NCI-H510A treated with DMSO at 0.1 percent for 48 hours (cell line): ENCODE data around the gene ABHD17A.

Experiments used
- DNase-seq: peaks from one replicate; lab custom pipeline; 2025; lab: John Stamatoyannopoulos, UW

ABHD17A gene

DNA sequence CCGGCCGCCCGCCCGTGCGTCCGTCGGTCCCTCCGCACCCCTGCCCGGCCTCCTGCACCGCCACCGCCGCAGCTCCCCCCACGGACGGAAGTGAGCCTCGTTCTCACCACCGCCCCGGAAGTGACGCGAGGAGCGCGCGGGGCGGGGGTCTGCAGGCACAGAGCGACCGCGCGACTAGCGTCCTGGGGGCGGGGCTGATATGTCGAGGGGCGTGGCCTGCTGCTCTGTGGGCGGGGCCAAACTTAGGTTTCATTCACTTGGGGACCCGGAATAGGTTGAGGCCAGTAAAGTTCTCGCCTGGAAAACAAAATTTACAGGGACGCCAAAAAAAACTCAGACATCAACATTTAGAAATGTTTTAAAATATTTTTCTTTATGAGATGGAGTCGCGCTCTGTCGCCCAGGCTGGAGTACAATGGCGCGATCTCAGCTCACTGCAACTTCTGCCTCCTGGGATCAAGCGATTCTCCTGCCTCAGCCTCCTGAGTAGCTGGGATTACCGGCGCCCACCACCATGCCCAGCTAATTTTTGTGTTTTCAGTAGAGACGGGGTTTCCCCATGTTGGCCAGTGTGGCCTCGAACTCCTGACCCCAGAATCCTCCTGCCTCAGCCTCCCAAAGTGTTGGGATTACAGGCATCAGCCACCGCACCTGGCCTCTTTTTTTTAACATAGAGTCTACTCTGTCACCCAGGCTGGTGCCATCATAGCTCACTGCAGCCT, at the start of gene ABHD17A:
TSS of gene ABHD17A (minus strand) at position 99 of the 722 bp plus-strand sequence. CDS start 3,930 bp downstream, outside the sequence.
- DNase-seq: peak; percentile 62

DNA sequence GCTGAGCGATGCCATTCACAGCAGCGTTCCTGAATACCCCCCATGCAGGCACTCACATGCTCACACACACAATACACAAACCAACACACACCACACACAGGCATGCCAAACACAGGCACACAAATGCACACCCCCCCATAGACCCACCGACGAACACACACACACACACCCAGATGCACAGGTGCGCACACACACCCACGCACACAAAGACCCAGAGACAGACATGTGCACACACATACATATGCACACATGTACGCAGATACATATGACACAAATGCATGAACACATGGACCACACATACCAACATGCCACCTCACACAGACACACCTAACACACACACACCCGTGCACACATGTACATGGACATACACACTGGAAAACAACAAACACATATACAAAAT, 48.6 kb upstream of the ABHD17A start:
- no peak for DNase-seq

DNA sequence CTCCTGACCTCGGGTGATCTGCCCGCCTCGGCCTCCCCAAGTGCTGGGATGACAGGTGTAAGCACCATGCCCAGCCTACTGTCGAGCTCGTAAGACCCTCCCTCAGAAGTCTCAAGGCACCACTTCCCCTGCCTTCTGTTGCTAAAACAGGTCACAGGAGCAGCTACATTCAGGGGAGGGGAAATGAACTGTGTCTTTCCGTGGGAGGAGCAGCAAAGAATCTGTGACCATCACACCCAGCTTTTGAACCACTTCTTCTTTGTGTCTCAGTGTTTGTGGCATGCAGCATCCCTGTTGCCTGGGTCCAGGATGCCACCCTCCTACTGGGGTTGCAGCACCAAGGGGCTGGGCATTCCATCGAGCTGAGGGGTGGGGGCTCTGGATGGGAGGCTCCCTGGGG, 47.9 kb upstream of the ABHD17A start:
- no peak for DNase-seq

DNA sequence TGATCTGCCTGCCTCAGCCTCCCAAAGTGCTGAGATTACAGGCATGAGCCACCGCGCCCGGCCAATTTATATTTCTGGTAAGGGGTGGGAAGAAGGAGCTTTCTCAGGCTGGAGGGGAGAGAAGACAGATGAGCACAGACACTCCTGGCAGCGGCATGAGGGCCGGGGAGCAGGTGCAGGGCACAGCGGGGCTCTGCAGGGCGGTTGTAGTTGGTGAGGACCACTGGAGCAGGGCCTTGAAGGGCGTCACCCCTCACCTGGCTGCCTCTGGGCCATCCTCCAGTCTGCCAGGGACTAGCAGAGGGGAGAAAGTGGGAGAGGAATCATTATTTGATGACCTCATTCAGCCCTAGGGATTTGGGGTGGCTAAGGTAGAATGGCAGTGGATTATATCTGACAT, 47.1 kb upstream of the ABHD17A start:
- DNase-seq: no peak

DNA sequence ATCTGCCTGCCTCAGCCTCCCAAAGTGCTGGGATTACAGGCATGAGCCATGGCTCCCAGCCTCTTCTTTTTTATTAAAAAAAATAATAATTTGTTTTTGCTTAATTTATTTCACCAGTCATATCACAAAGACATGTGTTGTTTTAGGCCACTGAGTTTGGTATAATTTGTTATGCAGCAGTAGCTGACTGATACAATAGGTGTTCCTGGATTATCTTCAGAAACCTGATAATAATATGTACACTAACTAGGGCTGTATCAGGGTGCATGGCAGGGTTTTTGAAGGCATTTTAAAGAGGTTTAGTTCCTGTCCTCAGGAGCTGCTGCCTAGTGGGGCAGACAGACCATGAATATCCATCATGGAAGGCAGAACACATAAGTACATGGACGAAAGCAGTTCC, 46.1 kb upstream of the ABHD17A start:
- no peak for DNase-seq

DNA sequence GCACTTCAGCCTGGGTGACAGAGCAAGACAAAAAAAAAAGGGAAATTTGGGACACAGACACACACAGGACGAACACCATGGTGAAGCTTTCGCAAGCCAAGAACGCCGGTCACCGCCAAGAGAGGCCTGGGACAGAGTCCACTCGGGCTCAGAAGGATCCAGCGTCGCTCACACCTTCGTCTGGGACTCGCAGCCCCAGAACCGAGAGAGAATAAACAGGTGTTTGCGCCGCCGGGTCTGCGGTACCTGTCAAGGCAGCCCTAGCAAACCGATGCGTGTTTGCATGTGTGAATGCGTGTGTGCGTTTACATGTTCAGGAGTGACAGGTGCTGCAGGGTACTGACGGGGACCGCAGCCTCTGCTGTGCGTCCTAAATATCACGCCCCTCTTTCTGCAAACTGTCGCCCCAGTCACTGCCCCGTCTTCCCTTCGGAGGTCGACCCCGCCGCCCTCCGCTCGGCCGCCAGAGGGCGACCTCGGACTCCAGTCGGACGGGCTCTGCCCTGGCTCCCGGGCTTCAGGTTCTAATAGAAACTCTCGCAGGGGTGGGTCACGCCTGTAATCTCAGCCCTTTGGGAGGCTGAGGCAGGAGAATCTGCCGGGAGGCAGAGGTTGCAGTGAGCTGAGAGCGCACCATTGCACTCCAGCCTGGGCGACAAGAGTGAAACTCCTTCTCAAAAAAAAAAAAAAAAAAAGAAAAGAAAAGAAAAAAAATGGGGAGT, 43.9 kb upstream of the ABHD17A start:
- DNase-seq: peak; percentile 42

DNA sequence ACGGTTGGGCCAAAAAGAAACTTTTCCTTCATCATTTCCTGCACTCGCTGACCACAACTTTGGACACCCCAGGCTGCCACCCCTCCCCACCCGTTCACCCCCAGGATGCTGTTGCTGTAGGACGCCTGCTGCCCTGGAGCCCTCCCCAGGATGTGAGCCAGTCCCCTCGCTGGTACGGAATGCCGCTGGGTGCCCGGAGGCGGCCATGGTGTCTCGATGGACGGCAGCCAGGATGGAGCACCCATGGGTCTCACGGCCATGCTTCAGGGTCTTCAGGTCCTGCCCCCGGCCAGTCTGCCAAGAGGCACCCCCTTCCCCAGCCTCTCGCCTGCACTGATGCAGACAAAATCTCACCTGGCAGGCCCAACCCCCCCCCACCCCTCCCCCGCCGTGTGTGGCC, 40.2 kb upstream of the ABHD17A start:
- DNase-seq: no peak

DNA sequence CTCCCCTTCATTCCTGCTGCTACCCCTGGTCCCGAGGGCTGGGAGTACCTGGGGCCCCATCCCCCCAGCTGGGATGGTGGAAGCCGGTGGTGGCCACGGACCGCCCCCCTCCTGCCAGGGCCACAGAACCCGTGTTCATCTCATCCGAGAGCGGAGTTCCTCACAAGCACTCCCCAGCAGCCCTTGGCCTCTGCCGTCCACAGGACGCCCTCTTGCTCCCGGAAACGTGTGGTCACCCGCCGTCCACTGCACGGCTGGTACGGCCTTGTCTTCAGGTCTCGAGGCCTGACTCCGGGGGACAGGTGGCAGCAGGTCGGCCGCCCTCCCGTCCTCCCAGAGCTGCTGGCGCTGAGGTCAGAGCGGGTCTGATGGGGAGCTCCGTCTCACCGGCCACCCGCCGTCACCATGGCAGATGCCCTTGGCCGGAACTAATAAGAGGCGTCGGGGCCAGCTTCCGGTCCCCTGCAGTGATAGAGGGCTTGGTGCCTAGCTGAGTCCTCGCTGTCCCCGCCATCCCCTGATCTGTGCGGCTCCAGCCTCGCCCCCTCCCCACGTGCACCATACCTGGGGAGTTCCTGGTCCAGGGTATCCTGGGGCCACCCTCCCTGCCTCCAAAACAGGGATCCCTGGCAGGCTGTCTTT, 39.1 kb upstream of the ABHD17A start:
- DNase-seq: no peak

DNA sequence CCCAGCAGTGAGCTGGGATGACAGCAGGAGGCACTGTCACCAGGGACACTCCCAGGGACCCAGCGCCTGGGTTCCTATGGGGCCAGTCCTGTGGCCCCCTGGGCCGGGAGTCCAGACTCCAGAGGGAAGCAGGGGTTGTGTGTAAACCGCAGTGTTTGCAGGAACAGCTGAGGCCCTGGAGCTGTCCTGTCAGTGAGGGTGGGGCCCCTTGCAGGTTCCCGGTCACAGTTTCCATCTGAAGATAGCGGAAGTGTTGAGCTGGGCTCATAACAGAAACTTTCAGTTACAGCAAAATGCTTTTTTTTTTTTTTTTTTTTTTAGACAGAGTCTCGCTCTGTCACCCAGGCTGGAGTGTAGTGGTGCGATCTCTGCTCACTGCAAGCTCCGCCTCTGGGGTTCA, 38.0 kb upstream of the ABHD17A start:
- no peak for DNase-seq

DNA sequence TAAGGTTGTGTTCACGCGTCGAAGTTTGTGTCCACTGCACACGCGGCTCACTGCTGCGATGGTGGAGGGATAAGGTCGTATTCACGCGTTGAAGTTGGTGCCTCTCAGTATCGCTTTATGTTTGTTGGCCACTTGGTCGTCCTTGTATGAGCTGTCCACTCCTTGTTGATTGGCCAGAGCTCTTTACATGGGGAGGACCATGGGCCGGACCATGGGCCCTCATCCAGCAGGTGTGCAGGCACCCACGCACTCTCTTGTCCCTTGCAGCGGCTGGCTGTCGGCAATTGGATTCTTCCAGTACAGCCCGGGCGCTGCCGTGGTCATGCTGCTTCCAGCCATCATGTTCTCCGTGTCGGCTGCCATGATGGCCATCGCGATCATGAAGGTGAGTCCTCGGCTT, 37.5 kb upstream of the ABHD17A start:
- DNase-seq: no peak

DNA sequence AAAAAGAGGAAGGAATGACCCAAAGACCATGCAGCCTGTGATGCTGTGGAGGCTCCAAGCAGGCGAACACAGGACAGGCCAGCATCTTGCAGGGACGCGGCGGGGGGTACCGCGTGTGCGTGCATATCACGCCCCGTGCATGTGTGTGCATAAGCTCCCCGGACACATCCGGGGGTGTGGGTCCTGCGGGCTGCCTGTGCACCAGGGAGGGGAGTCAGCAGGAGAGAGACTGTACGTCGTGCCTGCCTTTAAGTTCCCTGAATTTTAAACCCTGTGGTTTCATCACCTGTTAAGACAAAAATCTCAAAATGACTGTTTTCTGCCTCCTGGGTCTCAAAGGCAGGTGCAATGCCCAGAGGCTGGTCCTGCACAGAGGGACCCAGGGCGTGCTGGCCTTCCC, 36.5 kb upstream of the ABHD17A start:
- no peak for DNase-seq

DNA sequence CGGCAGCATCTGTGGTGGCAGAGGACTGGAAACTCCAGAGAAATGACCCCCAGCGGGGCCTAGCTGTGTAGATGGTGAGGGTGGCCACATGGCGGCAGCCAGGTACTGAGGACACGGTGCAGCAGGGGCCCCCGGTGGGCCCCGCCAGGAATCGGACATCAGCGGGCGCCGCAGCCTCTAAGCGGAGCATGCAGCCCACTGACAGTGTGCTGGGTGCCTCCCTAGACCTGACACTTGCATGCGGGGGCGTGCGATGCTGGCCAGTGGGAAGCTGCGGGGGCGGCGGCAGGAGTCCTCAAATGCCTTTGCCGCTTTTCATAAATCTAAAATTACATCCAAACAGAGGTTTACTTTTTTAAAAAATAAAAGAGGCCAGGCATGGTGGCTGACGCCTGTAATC, 36.0 kb upstream of the ABHD17A start:
- no peak for DNase-seq

DNA sequence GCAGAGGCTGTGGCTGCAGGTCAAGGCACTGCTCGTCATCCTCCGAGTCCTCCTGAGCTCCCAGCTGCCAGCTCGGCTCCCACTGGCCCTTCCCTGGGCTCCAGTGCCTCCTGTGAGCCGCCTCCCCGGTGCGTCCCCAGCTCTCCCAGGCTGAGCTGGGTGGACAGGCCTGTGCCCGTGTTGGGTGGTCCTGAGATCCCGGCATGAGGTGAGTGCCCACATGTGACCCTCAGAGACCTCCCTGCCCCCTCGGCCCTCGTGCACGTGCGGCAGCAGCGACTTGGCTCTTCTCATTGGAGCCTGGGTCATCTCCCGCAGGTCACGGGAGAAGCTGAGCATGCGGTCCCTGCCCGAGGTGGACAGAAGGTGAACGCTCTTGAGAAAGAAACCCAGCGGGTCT, 35.3 kb upstream of the ABHD17A start:
- no peak for DNase-seq

DNA sequence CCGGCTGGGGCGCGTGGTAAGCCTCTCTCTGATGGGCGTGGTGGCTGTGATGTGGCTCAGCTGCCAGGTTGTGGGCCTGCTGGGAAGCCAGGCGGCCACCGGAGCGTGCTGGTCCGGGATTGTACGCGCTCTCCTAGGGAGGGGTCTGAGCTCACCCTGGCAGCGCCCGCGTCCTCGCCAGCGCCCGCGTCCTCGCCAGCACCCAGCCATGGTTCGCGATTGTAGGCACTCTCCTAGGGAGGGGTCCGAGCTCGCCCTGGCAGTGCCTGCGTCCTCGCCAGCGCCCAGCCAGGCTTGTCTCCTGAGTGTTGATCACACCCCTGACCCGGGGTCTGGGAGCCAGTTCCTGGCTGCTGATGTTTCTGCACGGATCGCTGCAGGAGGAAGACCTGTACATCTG, 33.7 kb upstream of the ABHD17A start:
- no peak for DNase-seq

DNA sequence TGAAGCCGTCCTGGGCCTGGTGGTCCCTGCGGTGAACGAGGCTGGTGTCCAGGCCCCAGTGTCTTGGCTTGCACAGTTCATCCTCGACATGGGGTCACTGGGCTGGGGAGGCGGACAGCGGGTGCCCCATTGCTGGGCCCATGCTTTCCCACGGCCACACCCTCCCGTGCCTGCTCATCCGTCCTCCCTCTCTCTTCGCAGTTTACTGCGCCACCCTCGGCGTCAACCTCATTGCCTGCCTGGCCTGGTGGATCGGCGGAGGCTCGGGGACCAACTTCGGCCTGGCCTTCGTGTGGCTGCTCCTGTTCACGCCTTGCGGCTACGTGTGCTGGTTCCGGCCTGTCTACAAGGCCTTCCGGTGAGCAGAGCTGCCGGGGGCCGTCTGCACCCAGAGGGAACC, 32.6 kb upstream of the ABHD17A start:
- DNase-seq: no peak

DNA sequence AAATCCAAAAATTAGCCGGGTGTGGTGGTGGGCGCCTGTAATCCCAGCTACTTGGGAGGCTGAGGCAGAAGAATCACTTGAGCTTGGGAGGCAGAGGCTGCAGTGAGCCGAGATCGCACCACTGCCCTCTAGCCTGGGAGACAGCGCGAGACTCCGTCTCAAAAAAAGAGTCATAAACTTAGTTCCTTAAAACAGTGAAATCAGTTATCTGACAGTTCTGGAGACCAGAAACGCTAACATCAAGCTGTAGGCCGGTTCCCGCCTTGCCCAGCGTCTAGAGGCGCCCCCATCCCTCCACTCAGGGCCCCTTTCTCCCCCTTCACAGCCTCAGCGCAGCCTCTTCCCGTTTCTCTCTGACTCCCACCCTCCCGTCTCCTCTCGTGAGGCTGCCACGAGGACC, 31.9 kb upstream of the ABHD17A start:
- DNase-seq: no peak

DNA sequence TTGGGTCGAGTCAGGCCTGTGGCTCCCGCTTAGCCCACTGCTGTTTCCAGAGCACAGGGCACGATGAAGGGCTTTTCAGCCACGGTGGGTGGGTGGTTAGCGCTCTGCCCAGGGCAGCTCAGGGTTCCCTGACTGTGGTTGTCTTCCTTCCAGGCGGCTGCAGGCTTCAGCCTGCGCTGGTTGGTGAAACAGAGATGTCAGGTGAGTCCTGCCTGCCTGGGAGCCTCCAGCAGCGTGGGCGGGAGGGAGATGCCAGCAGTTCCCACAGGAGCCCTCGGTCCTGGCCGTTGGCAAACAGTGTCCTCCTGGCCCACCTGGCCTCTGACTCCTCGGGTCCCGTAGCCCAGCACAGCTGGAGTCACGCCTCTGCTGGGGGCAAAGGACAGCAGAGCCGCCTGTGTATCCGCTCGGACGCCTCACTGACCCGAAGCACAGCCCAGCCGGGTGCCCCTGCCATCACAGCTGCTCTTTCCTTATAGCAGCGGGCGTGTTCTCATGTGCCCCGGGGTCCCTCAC, 29.6 kb upstream of the ABHD17A start:
- DNase-seq: no peak

DNA sequence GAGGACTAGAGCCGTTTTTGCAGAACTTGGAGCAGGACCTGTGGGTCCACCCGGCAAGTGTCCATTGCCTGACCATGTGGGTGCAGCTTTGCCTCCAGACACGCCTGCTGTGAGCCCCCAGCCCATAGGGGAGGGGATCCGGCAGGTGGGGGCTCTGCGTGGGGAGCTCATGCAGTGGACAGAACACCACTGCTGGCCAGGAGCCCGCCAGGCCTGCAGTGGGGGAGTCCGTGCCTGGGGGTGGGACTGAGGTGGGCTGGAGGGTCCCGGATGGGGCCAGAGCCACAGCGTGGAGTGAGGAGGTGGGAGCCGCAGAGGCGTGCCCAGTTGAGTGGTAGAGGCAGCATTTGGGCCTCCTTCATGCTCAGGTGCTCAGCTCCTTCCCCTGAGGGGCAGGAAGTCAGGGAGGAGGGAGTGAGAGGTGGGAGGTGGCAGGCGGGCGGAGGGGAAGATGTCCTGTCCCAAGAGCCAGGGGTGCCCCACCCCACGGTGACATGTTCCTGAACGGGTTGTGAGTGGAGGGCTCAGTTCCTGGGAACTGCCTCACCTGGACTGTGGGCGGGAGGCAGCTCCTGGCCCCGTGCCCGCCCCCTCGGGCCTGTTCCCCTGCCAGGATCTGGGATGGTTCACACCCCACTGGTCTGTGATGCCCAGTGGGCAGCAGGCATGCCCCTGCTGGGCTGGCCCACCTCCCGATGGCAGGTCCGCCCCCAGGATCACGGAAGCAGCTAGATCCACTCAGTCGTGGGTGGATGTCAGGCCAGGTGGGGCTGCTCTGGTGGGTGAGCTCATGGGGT, 28.7 kb upstream of the ABHD17A start:
- no peak for DNase-seq

DNA sequence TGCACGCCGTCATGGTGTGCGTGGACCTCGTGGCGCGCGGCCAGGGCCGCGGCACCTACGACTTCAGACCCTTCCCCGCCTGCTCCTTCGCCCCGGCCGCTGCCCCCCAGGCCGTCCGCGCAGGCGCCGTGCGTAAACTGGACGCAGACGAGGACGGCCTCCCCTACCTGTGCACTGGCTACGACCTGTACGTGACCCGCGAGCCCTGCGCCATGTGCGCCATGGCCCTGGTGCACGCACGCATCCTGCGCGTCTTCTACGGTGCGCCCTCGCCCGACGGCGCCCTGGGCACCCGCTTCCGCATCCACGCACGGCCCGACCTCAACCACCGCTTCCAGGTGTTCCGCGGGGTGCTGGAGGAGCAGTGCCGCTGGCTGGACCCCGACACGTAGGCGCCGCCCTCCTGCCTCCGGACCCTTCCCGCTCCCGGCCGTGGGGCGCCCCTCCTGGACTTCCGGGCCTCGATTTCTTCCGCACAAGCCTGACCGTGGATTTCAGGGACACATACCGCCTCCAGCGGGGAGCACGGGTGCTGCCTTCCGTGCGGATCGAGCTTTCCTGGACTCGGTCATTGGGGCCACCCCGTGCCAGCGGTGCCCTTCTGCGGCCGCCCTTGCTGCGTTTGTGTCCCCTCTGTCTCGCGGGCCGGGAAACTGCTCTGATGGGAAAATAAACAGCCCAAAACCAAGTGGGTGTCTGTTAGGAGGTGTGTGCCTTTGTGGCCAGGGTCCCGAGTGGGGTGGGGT, 27.6 kb upstream of the ABHD17A start:
- no peak for DNase-seq

DNA sequence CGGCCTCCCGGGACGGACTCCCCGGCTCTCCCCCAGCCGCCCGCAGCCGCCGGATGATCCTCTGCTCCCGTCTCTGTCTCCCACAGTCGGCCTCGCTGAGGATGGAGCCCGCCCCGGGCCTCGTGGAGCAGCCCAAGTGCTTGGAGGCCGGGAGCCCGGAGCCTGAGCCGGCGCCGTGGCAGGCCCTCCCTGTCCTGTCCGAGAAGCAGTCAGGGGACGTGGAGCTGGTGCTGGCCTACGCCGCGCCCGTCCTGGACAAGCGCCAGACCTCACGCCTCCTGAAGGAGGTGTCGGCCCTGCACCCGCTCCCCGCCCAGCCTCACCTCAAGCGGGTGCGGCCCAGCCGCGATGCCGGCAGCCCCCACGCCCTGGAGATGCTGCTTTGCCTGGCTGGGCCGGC, 26.7 kb upstream of the ABHD17A start:
- DNase-seq: no peak

DNA sequence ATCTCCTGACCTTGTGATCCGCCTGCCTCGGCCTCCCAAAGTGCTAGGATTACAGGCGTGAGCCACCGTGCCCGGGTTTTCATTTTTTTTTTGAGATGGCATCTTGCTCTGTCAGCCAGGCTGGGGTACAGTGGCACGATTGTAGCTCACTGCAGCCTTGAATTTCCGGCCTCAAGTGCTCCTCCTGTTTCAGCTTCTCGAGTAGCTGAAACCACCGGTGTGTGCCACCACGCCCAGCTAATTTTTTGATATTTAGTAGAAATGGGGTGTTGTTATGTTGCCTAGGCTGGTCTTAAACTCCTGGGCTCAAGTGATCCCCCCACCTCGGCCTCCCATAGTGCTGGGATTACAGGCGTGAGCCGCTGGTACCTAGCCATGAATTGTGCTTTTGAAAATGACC, 25.8 kb upstream of the ABHD17A start:
- DNase-seq: no peak

DNA sequence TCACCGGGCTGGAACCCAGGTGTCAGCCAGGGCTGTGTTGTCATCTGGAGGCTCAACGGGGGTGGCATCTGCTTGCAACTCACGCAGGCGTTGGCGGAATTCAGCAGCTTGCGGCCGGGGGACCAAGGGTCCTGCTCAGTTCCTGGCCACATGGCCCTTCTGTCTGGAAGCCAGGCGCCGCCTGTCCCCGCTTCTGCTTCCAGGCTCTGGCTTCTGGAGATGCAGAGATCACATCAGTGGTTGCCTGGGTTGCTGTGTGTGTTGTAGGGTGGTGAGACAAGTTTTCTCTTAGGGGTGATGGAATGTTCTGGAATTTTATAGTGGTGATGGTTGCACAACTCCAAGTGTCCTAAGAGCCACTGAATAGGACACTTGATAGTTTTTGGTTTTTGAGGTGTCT, 24.9 kb upstream of the ABHD17A start:
- no peak for DNase-seq
